IPS-20b (cell line): ENCODE data around the gene VPS13D.

ENCODE experiments used
- H3K27ac ChIP-seq: one replicate; pipeline ENCODE4 v1.5.1; 2013; ENCODE audit warnings: low read length
- H3K27me3 ChIP-seq: 2 replicates; pipeline ENCODE4 v1.6.1; 2013; ENCODE audit warnings: mild to moderate bottlenecking, low read length, inconsistent platforms; ENCODE audit not compliant: insufficient read depth
- H3K36me3 ChIP-seq: 2 replicates; pipeline ENCODE4 v1.6.1; 2013; ENCODE audit warnings: low read depth, mild to moderate bottlenecking, inconsistent platforms, low read length, moderate library complexity; ENCODE audit not compliant: insufficient read depth
- H3K4me1 ChIP-seq: 2 replicates; pipeline ENCODE4 v1.6.1; 2013; ENCODE audit warnings: mild to moderate bottlenecking, control low read depth, inconsistent platforms, low read length, moderate library complexity; ENCODE audit not compliant: insufficient read depth
- H3K4me3 ChIP-seq: 2 replicates; pipeline ENCODE4 v1.5.1; 2013; ENCODE audit warnings: mild to moderate bottlenecking, low read length, inconsistent platforms
- H3K9ac ChIP-seq: 2 replicates; pipeline ENCODE4 v1.6.1; 2013; ENCODE audit warnings: low read depth, mild to moderate bottlenecking, inconsistent platforms, low read length, moderate library complexity
- H3K9me3 ChIP-seq: 2 replicates; pipeline ENCODE4 v1.6.1; 2013; ENCODE audit warnings: mild to moderate bottlenecking, low read depth, low read length, inconsistent platforms; ENCODE audit not compliant: insufficient read depth

The VPS13D gene

DNA sequence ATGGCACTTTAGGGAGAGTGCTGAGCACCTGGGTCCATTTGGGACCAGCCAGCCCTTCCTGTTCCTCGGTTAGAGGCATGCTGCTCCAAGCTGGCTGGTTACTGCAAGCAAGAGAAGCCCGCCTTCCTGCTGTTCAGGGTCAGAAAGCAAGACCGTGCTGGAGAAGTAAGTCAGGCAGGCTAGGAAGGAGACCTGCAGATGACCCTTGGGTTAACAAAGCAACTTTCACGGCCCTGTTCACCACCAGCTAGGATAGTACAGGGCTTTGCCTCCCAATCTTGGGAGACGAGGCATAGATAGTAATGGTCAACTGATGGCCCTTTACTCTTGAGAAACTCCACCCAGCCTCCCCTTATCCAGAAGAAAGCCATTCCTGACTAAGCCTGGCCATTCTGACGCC is 252.1 kb downstream of the VPS13D start:
- Histone ChIP-seq H3K4me3 (no peak overlapping the region), H3K27me3 (no peaks in the 10 kb centered on the region), H3K9me3 (no peaks in the 10 kb centered on the region), H3K9ac (no peak overlapping the region), H3K4me1 (peaks cover 7% of the 10 kb centered on the region; the same call in 1 of the 2 replicates), H3K27ac (no peak overlapping the region), H3K36me3 (no peaks in the 10 kb centered on the region)

DNA sequence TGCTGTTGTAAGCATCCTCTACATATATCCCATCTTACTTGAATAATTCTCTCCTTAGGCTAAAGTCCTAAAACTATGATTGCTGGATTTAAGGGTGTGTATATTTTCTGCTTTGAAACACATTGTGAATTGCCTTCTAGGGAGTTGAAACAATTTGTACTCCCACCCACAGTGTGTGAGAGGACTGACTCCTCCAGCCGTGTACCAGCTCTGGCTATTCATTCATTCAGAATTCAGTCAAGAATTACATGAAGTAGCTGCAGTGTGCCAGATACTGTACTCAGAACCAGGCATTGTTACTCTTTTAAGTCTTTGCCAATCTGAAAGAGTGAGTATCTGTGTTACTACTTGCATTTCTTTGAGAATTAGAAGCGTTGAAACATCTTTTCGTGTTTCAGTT is 253.2 kb downstream of the VPS13D start:
- H3K27me3 ChIP-seq, result no peaks in the 10 kb centered on the region
- H3K27ac ChIP-seq, result no peak overlapping the region
- peaks cover 3% of the 10 kb centered on the region; the same call in 1 of the 2 replicates for H3K4me1 ChIP-seq
- no peaks in the 10 kb centered on the region for H3K9me3 ChIP-seq
- H3K9ac ChIP-seq, result no peak overlapping the region
- H3K36me3 ChIP-seq, result no peaks in the 10 kb centered on the region
- no peak overlapping the region for H3K4me3 ChIP-seq

DNA sequence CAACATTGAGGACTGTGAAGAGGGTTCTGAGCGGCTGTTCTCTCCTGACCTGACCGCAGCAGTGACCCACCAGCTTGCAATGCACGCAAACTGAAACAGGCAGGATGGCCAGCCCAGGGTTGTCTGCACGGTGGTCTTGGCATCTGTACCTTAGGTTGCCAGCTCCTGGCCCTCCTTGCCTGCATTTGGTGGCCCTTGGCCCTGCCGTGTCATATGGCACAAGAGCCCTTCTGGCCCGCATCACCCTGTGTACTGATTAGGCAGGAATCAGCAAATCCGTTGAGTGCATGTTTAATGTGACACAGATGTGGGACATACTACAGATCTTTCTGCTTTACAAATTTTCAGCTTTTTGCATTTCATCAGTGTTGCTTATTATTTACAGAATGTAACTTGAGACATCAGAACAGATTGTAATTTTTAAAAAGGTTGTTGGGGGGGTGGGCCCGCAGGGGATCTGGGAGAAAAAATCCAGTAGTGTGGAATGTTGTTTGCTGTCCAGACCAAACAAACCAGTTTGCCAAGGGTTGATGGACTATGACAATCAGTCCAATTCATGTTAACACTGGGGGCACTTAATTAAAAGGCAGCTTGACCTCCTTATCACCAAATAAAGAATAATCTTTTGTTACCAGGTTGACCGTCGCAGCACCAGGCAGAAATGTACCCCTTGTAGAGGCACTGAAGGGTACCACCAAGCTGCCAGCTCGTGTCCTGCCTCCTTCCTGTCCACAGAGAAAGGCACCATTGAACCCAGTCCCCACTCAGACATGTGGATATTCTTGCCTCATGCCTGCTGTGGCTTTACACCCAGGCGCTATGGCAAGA is 255.6 kb downstream of the VPS13D start:
- no peak overlapping the region for H3K9ac ChIP-seq
- H3K27me3 ChIP-seq, result no peaks in the 10 kb centered on the region
- no peak overlapping the region for H3K27ac ChIP-seq
- peaks cover 8% of the 10 kb centered on the region; the same call in 1 of the 2 replicates for H3K36me3 ChIP-seq
- no peak overlapping the region for H3K4me3 ChIP-seq
- H3K9me3 ChIP-seq, result peaks cover 18% of the 10 kb centered on the region
- no peaks in the 10 kb centered on the region for H3K4me1 ChIP-seq

GRCh38 chr1:12486059-12486341 is 256.2 kb downstream of the VPS13D start:
- peaks cover 11% of the 10 kb centered on the region for H3K36me3 ChIP-seq
- H3K27ac ChIP-seq, result no peak overlapping the region
- no peak overlapping the region for H3K4me3 ChIP-seq
- H3K9me3 ChIP-seq, result peaks cover 24% of the 10 kb centered on the region
- no peaks in the 10 kb centered on the region for H3K27me3 ChIP-seq
- no peak overlapping the region for H3K9ac ChIP-seq
- no peaks in the 10 kb centered on the region for H3K4me1 ChIP-seq

- Histone ChIP-seq H3K36me3 (peaks cover 16% of the 10 kb centered on the region), H3K9ac (no peak overlapping the region), H3K27ac (no peak overlapping the region), H3K9me3 (peaks cover 29% of the 10 kb centered on the region), H3K4me3 (no peak overlapping the region), H3K27me3 (no peaks in the 10 kb centered on the region), H3K4me1 (no peaks in the 10 kb centered on the region)
These were observed 256.7 kb downstream of the VPS13D start for GRCh38 chr1:12486401-12487005.

DNA sequence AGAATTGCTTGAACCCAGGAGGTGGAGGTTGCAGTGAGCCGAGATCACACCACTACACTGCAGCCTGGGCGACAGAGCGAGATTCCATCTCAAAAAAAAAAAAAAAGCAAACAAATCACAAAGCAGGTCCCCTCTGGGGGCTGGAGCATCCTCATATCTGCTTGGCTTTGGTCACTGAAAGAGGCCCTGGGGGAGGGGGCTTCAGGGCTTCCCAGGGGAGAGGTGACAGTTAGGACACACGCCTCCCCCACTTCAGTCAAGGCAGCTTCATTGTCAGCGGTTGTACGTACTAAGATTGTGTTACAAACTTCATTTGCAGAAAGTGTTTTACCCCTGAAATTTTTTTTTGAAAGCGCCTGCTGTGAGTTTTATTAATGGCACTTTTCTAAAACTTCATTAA is 257.7 kb downstream of the VPS13D start:
- Histone ChIP-seq H3K9me3 (peaks cover 36% of the 10 kb centered on the region), H3K9ac (no peak overlapping the region), H3K4me1 (no peaks in the 10 kb centered on the region), H3K27me3 (no peaks in the 10 kb centered on the region), H3K4me3 (no peak overlapping the region), H3K27ac (no peak overlapping the region), H3K36me3 (peaks cover 20% of the 10 kb centered on the region)

- peaks cover 20% of the 10 kb centered on the region for H3K36me3 ChIP-seq
- no peak overlapping the region for H3K4me3 ChIP-seq
- H3K9me3 ChIP-seq, result peaks cover 36% of the 10 kb centered on the region
- no peaks in the 10 kb centered on the region for H3K27me3 ChIP-seq
- no peaks in the 10 kb centered on the region for H3K4me1 ChIP-seq
- H3K27ac ChIP-seq, result no peak overlapping the region
- no peak overlapping the region for H3K9ac ChIP-seq
These were observed 259.0 kb downstream of the VPS13D start for GRCh38 chr1:12488666-12489354.

- Histone ChIP-seq H3K27me3 (no peaks in the 10 kb centered on the region), H3K9ac (no peak overlapping the region), H3K4me1 (no peaks in the 10 kb centered on the region), H3K36me3 (peaks cover 20% of the 10 kb centered on the region), H3K9me3 (peaks cover 36% of the 10 kb centered on the region), H3K27ac (no peak overlapping the region), H3K4me3 (no peak overlapping the region)
These were observed 260.8 kb downstream of the VPS13D start for GRCh38 chr1:12490532-12491142.

DNA sequence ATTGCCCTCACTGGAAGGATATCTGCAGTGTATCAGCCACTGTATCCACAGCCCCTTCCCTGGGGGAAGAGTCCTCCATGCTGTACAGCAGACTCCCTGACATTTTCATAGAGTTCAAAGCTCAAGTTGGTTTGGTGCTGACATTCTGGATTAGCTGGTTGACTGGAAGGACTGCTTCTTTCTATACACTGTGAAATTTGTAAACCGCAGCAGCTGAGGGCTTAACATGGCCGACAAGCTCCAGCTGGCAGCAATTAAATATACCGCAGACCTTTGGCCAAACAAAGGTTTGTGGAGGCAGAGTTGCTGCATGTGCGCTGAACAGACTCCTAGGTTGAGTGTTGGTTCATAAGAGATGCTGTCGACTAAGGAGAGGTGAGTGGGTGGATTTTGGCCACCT is 261.8 kb downstream of the VPS13D start:
- H3K9ac ChIP-seq, result no peak overlapping the region
- H3K27ac ChIP-seq, result no peak overlapping the region
- H3K27me3 ChIP-seq, result no peaks in the 10 kb centered on the region
- no peak overlapping the region for H3K4me3 ChIP-seq
- no peaks in the 10 kb centered on the region for H3K4me1 ChIP-seq
- peaks cover 20% of the 10 kb centered on the region for H3K36me3 ChIP-seq
- H3K9me3 ChIP-seq, result peaks cover 36% of the 10 kb centered on the region

GRCh38 chr1:12495725-12496124 is 265.9 kb downstream of the VPS13D start:
- Histone ChIP-seq H3K9me3 (peaks cover 15% of the 10 kb centered on the region), H3K27ac (no peak overlapping the region)

GRCh38 chr1:12496154-12496961 is 266.5 kb downstream of the VPS13D start:
- H3K36me3 ChIP-seq, result peaks cover 14% of the 10 kb centered on the region; the same call in 1 of the 2 replicates
- H3K4me3 ChIP-seq, result no peak overlapping the region

More at GRCh38 chr1:12495725-12496124, 265.9 kb downstream of the VPS13D start:
- no peak overlapping the region for H3K9ac ChIP-seq
- no peaks in the 10 kb centered on the region for H3K27me3 ChIP-seq
- peaks cover 20% of the 10 kb centered on the region for H3K36me3 ChIP-seq
- H3K4me3 ChIP-seq, result no peak overlapping the region
- H3K4me1 ChIP-seq, result no peaks in the 10 kb centered on the region

More at GRCh38 chr1:12496154-12496961, 266.5 kb downstream of the VPS13D start:
- H3K27ac ChIP-seq, result no peak overlapping the region
- H3K27me3 ChIP-seq, result no peaks in the 10 kb centered on the region
- H3K4me1 ChIP-seq, result no peaks in the 10 kb centered on the region
- H3K9me3 ChIP-seq, result peaks cover 9% of the 10 kb centered on the region
- H3K9ac ChIP-seq, result no peak overlapping the region
